ENCODE measurements around the gene CNNM2. TPM values are rescaled to one million over a fixed set of nuclear protein-coding genes. Genes with fewer than 3 reads are reported as not detected.

CNNM2 gene
- total RNA-seq, 2 donors from 2014 or later: 14.7 to 17.9 TPM

GRCh38 chr10:102917314-102917961 lies 656 bp upstream of the CNNM2 start:
- Histone ChIP-seq H3K4me1 (ENCODE audit: control insufficient read depth, insufficient read depth, low read length) (no peaks in the 10 kb centered on the region), H3K27me3 (ENCODE audit: control insufficient read depth, insufficient read depth, low read length, poor library complexity, severe bottlenecking) (peaks cover 28% of the 10 kb centered on the region), H3K36me3 (ENCODE audit: control insufficient read depth, insufficient read depth, low read length) (no peaks in the 10 kb centered on the region), H3K9me3 (ENCODE audit: control insufficient read depth, low read length) (no peaks in the 10 kb centered on the region), H3K27ac (ENCODE audit: low read depth, low read length) (peak overlapping the region; percentile 94), H3K4me3 (ENCODE audit: low read length) (peak overlapping the region; percentile 85), H3K9ac (ENCODE audit: extremely low read depth, low read length, poor library complexity, severe bottlenecking) (peak overlapping the region; percentile 90)
- peak; percentile 93 for DNase-seq
- peak overlapping the region; percentile 82 for H3K4me3 Mint-ChIP-seq
- peak overlapping the region; percentile 97 for H3K27ac Mint-ChIP-seq
- H3K4me1 Mint-ChIP-seq: peaks cover 25% of the 10 kb centered on the region
- peak; percentile 99 for TF ChIP-seq CTCF (conservative IDR thresholded peaks at IDR 0.05)
- H3K9me3 Mint-ChIP-seq: peaks cover 3% of the 10 kb centered on the region
- H3K36me3 Mint-ChIP-seq (ENCODE audit: low read depth): peaks cover 1% of the 10 kb centered on the region
- WGBS, 2 experiments (ENCODE audit: insufficient coverage in 1 of 2, insufficient read length in 1 of 2): 0 to 1% methylated on average over 34 to 45 of the region's 45 CpGs
- peaks cover 28% of the 10 kb centered on the region for H3K27me3 Mint-ChIP-seq (ENCODE audit: insufficient read depth)

- H3K27ac ChIP-seq (ENCODE audit: low read depth, low read length): no peak overlapping the region
- TF ChIP-seq CTCF (conservative IDR thresholded peaks at IDR 0.05): no peak
- H3K4me3 ChIP-seq (ENCODE audit: low read length): peak overlapping the region; percentile 85
- H3K9ac ChIP-seq (ENCODE audit: extremely low read depth, low read length, poor library complexity, severe bottlenecking): peak overlapping the region; percentile 64
- no peaks in the 10 kb centered on the region for H3K36me3 ChIP-seq (ENCODE audit: control insufficient read depth, insufficient read depth, low read length)
- peaks cover 25% of the 10 kb centered on the region for H3K4me1 Mint-ChIP-seq
- H3K9me3 ChIP-seq (ENCODE audit: control insufficient read depth, low read length): no peaks in the 10 kb centered on the region
- H3K36me3 Mint-ChIP-seq (ENCODE audit: low read depth): peaks cover 1% of the 10 kb centered on the region
- peak; percentile 73 for DNase-seq
- H3K4me3 Mint-ChIP-seq: peak overlapping the region; percentile 82
- no peak overlapping the region for H3K27ac Mint-ChIP-seq
- H3K9me3 Mint-ChIP-seq: no peaks in the 10 kb centered on the region
- 0 to 1% methylated on average over 27 to 49 of the region's 49 CpGs for WGBS, 2 experiments (ENCODE audit: insufficient coverage in 1 of 2, insufficient read length in 1 of 2)
- H3K4me1 ChIP-seq (ENCODE audit: control insufficient read depth, insufficient read depth, low read length): no peaks in the 10 kb centered on the region
- peaks cover 28% of the 10 kb centered on the region for H3K27me3 ChIP-seq (ENCODE audit: control insufficient read depth, insufficient read depth, low read length, poor library complexity, severe bottlenecking)
- peaks cover 28% of the 10 kb centered on the region for H3K27me3 Mint-ChIP-seq (ENCODE audit: insufficient read depth)
Measured at GRCh38 chr10:102918817-102919245, 737 bp downstream of the CNNM2 start.

GRCh38 chr10:102919246-102919959 lies 1.3 kb downstream of the CNNM2 start:
- no peaks in the 10 kb centered on the region for H3K36me3 ChIP-seq (ENCODE audit: control insufficient read depth, insufficient read depth, low read length)
- no peaks in the 10 kb centered on the region for H3K9me3 Mint-ChIP-seq
- peaks cover 28% of the 10 kb centered on the region for H3K27me3 Mint-ChIP-seq (ENCODE audit: insufficient read depth)
- H3K4me1 ChIP-seq (ENCODE audit: control insufficient read depth, insufficient read depth, low read length): no peaks in the 10 kb centered on the region
- H3K27ac ChIP-seq (ENCODE audit: low read depth, low read length): no peak overlapping the region
- peak overlapping the region; percentile 82 for H3K4me3 Mint-ChIP-seq
- H3K9ac ChIP-seq (ENCODE audit: extremely low read depth, low read length, poor library complexity, severe bottlenecking): peak overlapping the region; percentile 39
- DNase-seq: peak; percentile 76
- H3K4me1 Mint-ChIP-seq: peaks cover 25% of the 10 kb centered on the region
- H3K4me3 ChIP-seq (ENCODE audit: low read length): peak overlapping the region; percentile 85
- no peak for TF ChIP-seq CTCF (conservative IDR thresholded peaks at IDR 0.05)
- peaks cover 1% of the 10 kb centered on the region for H3K36me3 Mint-ChIP-seq (ENCODE audit: low read depth)
- WGBS, 2 experiments (ENCODE audit: insufficient coverage in 1 of 2, insufficient read length in 1 of 2): 10 to 11% methylated on average over 36 to 47 of the region's 47 CpGs
- H3K9me3 ChIP-seq (ENCODE audit: control insufficient read depth, low read length): no peaks in the 10 kb centered on the region
- no peak overlapping the region for H3K27ac Mint-ChIP-seq
- peaks cover 28% of the 10 kb centered on the region for H3K27me3 ChIP-seq (ENCODE audit: control insufficient read depth, insufficient read depth, low read length, poor library complexity, severe bottlenecking)
